HEK293 (cell line): Measurements from ENCODE around the gene SRSF6.
"Not testable (repeated sequence)": the region's sequence is repeated elsewhere in the genome, so short reads cannot be mapped to it uniquely, and the experiment has no call there.

Source experiments
- CTCF ChIA-PET: fragments of 350-600 bp; formaldehyde crosslinking; extraction: SDS; loops from one replicate; lab custom pipeline; 2021; ENCODE audit warnings: antibody characterized with exemption; lab: Yijun Ruan, JAX
- POLR2A ChIA-PET: fragments of 300-600 bp; formaldehyde crosslinking; extraction: SDS; loops from one replicate; lab custom pipeline; 2020; ENCODE audit warnings: antibody characterized with exemption, inconsistent platforms; lab: Yijun Ruan, JAX
- H3K27ac ChIP-seq: fragments of 200-500 bp; sonication (Bioruptor generic); 2 replicates; pipeline ENCODE4 v1.5.1; 2014; ENCODE audit warnings: low read depth, low read length, control low read depth, inconsistent platforms; ENCODE audit errors: extremely low read depth
- H3K36me3 ChIP-seq, 2 experiments: fragments of 200-500 bp in 1 of 2; sonication (Bioruptor generic) in 1 of 2; 1 replicate in 1 of 2; 2 replicates in 1 of 2; pipeline ENCODE4 v1.5.1; 2014 to 2017; ENCODE audit warnings: inconsistent platforms in 2 of 2, low read length in 2 of 2; ENCODE audit not compliant: control insufficient read depth in 2 of 2, insufficient read depth in 1 of 2
- H3K4me1 ChIP-seq: fragments of 200-500 bp; sonication (Bioruptor generic); 2 replicates; pipeline ENCODE4 v1.5.1; 2014; ENCODE audit warnings: mild to moderate bottlenecking, low read length, inconsistent platforms; ENCODE audit not compliant: control insufficient read depth, insufficient read depth
- H3K4me3 ChIP-seq: 2 replicates; pipeline ENCODE4 v1.5.1; 2011; ENCODE audit warnings: low read depth, mild to moderate bottlenecking, control low read depth, low read length, moderate library complexity
- H3K9me3 ChIP-seq: fragments of 200-500 bp; sonication (Bioruptor generic); 2 replicates; pipeline ENCODE4 v1.5.1; 2014; ENCODE audit warnings: low read depth, low read length, inconsistent platforms; ENCODE audit not compliant: control insufficient read depth, insufficient read depth
- ATF2 ChIP-seq: fragments of 450-650 bp; formaldehyde crosslinking; IDR thresholded peaks from 2 replicates; pipeline ENCODE4 v1.5.1; 2016; ENCODE audit warnings: missing biosample characterization, missing genetic modification characterization, low read depth
- BCL11A ChIP-seq: fragments of 450-650 bp; formaldehyde crosslinking; IDR thresholded peaks from 2 replicates; pipeline ENCODE4 v1.5.1; 2016; ENCODE audit warnings: low read depth, missing biosample characterization, missing genetic modification characterization
- PRDM4 ChIP-seq: fragments of 450-650 bp; formaldehyde crosslinking; IDR thresholded peaks from 2 replicates; pipeline ENCODE4 v1.5.1; 2017; ENCODE audit warnings: missing biosample characterization, missing genetic modification characterization
- YY2 ChIP-seq: fragments of 450-650 bp; formaldehyde crosslinking; IDR thresholded peaks from 2 replicates; pipeline ENCODE4 v1.5.1; 2016; ENCODE audit warnings: missing biosample characterization, missing genetic modification characterization
- ZBTB21 ChIP-seq: fragments of 450-650 bp; formaldehyde crosslinking; IDR thresholded peaks from 2 replicates; pipeline ENCODE4 v1.5.1; 2017; ENCODE audit warnings: missing biosample characterization, missing genetic modification characterization
- ZIC2 ChIP-seq: fragments of 450-650 bp; formaldehyde crosslinking; IDR thresholded peaks from 2 replicates; pipeline ENCODE4 v1.5.1; 2016; ENCODE audit warnings: missing biosample characterization, missing genetic modification characterization
- ZNF202 ChIP-seq: fragments of 450-650 bp; formaldehyde crosslinking; IDR thresholded peaks from 2 replicates; pipeline ENCODE4 v1.5.1; 2016; ENCODE audit warnings: missing biosample characterization, missing genetic modification characterization, borderline replicate concordance
- ZNF302 ChIP-seq: fragments of 450-650 bp; formaldehyde crosslinking; IDR thresholded peaks from 2 replicates; pipeline ENCODE4 v1.5.1; 2016; ENCODE audit warnings: missing biosample characterization, missing genetic modification characterization, low read depth
- ZNF311 ChIP-seq: fragments of 450-650 bp; formaldehyde crosslinking; IDR thresholded peaks from 2 replicates; pipeline ENCODE4 v1.5.1; 2017; ENCODE audit warnings: missing biosample characterization, missing genetic modification characterization, borderline replicate concordance
- ZNF548 ChIP-seq: fragments of 450-650 bp; formaldehyde crosslinking; IDR thresholded peaks from 2 replicates; pipeline ENCODE4 v1.5.1; 2016; ENCODE audit warnings: missing biosample characterization, missing genetic modification characterization
- ZNF621 ChIP-seq: fragments of 450-650 bp; formaldehyde crosslinking; IDR thresholded peaks from 2 replicates; pipeline ENCODE4 v1.5.1; 2017; ENCODE audit warnings: missing biosample characterization, missing genetic modification characterization
- ZNF677 ChIP-seq: fragments of 450-650 bp; IDR thresholded peaks from 2 replicates; pipeline ENCODE4 v1.5.0; 2018; ENCODE audit warnings: missing biosample characterization, mild to moderate bottlenecking, missing genetic modification characterization, moderate library complexity
- ZSCAN18 ChIP-seq: fragments of 450-650 bp; formaldehyde crosslinking; IDR thresholded peaks from 2 replicates; pipeline ENCODE4 v1.5.1; 2016; ENCODE audit warnings: missing biosample characterization, missing genetic modification characterization
- TF ChIP-seq, protein P1 (sequence below): fragments of 450-650 bp; formaldehyde crosslinking; IDR thresholded peaks from 2 replicates; pipeline ENCODE4 v1.5.1; 2016; ENCODE audit warnings: missing biosample characterization, missing genetic modification characterization
- TF ChIP-seq, protein P2 (sequence below): fragments of 450-650 bp; formaldehyde crosslinking; IDR thresholded peaks from 2 replicates; pipeline ENCODE4 v1.5.1; 2016; ENCODE audit warnings: missing biosample characterization, missing genetic modification characterization
- TF ChIP-seq, protein P3 (sequence below): fragments of 450-650 bp; formaldehyde crosslinking; IDR thresholded peaks from 2 replicates; pipeline ENCODE4 v1.5.1; 2016; ENCODE audit warnings: missing biosample characterization, missing genetic modification characterization

Gene SRSF6

DNA sequence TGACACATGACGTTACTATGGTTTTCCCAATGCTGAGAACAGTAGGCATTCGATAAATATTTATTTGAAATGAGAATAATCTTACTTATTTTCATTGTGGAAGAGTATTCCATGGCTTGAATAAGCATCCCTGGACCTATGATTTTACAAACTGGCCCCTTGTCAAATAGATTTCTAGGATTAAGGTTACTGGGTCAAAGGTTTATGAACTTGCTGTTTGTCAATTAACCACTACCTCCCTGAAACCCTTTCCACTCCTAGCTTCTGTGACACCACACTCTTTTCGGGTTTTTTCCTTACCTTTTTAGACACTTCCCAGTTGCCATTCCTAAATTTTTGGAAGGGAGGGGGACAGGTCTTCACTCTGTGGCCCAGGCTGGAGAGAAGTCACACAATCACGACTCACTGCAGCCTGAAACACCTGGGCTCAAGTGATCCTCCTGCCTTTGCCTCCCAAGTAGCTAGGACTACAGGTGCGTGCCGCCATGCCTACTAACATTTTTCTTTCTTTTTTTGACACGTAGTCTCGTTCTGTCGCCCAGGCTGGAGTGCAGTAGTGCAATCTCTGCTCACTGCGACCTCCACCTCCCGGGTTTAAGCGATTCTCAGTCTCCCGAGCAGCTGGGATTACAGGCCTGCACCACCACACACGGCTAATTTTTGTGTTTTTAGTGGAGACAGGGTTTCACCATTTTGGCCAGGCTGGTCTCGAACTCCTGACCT lies 5.1 kb upstream of the SRSF6 start (continued):
- TF ChIP-seq ZSCAN18 (tag by site-specific recombination), result no peak

GRCh38 chr20:43456252-43456651 lies 1.4 kb upstream of the SRSF6 start:
- not testable (repeated sequence) for H3K9me3 ChIP-seq, H3K27ac ChIP-seq, H3K4me1 ChIP-seq, H3K4me3 ChIP-seq
- ChIA-PET CTCF (interaction anchor here (0.8 to 1.5 kb wide), 4 partner anchors 8 to 236 kb away, joined by 3 to 5 read pairs (median 3); no protein-coding TSS in a partner anchor), POLR2A (interaction anchor here (0.6 to 2.9 kb wide), 5 partner anchors 10 to 135 kb away, joined by 3 to 36 read pairs (median 15); partner anchors contain the start of genes IFT52 and L3MBTL1)
- H3K36me3 ChIP-seq, result peaks cover 15 to 24% of the 10 kb centered on the region in 2 experiments; a peak in 2 of 3 replicates

GRCh38 chr20:43456809-43457639 lies 672 bp upstream of the SRSF6 start:
- H3K9me3 ChIP-seq, result no peaks in the 10 kb centered on the region
- H3K36me3 ChIP-seq, result peaks cover 22 to 32% of the 10 kb centered on the region in 2 experiments; a peak in 2 of 3 replicates
- no peaks in the 10 kb centered on the region for H3K4me1 ChIP-seq
- peak overlapping the region; percentile 99 for H3K27ac ChIP-seq
- H3K4me3 ChIP-seq, result peak overlapping the region; percentile 91
- ChIA-PET POLR2A (interaction anchor here (0.7 to 2.9 kb wide), 11 partner anchors 9 to 776 kb away, joined by 3 to 36 read pairs (median 7); partner anchors contain the start of genes IFT52 and L3MBTL1), CTCF (interaction anchor here (0.8 to 1.5 kb wide), 4 partner anchors 8 to 235 kb away, joined by 3 to 5 read pairs (median 3); no protein-coding TSS in a partner anchor)
- TF ChIP-seq ZIC2 (peak; percentile 29; the same call in 1 of the 2 replicates), YY2 (tag by site-specific recombination) (no peak), ZNF621 (no peak), ZNF677 (tag by site-specific recombination) (no peak), ZNF302 (tag by site-specific recombination) (no peak), ZNF202 (no peak), ZNF548 (no peak), ZBTB21 (tag by site-specific recombination) (no peak), ZNF311 (tag by site-specific recombination) (no peak), PRDM4 (tag by site-specific recombination) (no peak), BCL11A (tag by site-specific recombination) (no peak), ATF2 (tag by site-specific recombination) (no peak)
- TF ChIP-seq, protein P1, sequence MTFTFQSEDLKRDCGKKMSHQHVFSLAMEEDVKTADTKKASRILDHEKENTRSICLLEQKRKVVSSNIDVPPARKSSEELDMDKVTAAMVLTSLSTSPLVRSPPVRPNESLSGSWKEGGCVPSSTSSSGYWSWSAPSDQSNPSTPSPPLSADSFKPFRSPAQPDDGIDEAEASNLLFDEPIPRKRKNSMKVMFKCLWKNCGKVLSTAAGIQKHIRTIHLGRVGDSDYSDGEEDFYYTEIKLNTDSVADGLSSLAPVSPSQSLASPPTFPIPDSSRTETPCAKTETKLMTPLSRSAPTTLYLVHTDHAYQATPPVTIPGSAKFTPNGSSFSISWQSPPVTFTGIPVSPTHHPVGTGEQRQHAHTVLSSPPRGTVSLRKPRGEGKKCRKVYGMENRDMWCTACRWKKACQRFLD, result no peak
- TF ChIP-seq, protein P2, sequence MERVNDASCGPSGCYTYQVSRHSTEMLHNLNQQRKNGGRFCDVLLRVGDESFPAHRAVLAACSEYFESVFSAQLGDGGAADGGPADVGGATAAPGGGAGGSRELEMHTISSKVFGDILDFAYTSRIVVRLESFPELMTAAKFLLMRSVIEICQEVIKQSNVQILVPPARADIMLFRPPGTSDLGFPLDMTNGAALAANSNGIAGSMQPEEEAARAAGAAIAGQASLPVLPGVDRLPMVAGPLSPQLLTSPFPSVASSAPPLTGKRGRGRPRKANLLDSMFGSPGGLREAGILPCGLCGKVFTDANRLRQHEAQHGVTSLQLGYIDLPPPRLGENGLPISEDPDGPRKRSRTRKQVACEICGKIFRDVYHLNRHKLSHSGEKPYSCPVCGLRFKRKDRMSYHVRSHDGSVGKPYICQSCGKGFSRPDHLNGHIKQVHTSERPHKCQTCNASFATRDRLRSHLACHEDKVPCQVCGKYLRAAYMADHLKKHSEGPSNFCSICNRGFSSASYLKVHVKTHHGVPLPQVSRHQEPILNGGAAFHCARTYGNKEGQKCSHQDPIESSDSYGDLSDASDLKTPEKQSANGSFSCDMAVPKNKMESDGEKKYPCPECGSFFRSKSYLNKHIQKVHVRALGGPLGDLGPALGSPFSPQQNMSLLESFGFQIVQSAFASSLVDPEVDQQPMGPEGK, result no peak
- TF ChIP-seq, protein P3, sequence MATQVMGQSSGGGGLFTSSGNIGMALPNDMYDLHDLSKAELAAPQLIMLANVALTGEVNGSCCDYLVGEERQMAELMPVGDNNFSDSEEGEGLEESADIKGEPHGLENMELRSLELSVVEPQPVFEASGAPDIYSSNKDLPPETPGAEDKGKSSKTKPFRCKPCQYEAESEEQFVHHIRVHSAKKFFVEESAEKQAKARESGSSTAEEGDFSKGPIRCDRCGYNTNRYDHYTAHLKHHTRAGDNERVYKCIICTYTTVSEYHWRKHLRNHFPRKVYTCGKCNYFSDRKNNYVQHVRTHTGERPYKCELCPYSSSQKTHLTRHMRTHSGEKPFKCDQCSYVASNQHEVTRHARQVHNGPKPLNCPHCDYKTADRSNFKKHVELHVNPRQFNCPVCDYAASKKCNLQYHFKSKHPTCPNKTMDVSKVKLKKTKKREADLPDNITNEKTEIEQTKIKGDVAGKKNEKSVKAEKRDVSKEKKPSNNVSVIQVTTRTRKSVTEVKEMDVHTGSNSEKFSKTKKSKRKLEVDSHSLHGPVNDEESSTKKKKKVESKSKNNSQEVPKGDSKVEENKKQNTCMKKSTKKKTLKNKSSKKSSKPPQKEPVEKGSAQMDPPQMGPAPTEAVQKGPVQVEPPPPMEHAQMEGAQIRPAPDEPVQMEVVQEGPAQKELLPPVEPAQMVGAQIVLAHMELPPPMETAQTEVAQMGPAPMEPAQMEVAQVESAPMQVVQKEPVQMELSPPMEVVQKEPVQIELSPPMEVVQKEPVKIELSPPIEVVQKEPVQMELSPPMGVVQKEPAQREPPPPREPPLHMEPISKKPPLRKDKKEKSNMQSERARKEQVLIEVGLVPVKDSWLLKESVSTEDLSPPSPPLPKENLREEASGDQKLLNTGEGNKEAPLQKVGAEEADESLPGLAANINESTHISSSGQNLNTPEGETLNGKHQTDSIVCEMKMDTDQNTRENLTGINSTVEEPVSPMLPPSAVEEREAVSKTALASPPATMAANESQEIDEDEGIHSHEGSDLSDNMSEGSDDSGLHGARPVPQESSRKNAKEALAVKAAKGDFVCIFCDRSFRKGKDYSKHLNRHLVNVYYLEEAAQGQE, result no peak
